ENCODE data around the gene TJAP1. TPM values are rescaled to one million over a fixed set of nuclear protein-coding genes. Genes with fewer than 3 reads are reported as not detected.

Gene TJAP1, protein sequence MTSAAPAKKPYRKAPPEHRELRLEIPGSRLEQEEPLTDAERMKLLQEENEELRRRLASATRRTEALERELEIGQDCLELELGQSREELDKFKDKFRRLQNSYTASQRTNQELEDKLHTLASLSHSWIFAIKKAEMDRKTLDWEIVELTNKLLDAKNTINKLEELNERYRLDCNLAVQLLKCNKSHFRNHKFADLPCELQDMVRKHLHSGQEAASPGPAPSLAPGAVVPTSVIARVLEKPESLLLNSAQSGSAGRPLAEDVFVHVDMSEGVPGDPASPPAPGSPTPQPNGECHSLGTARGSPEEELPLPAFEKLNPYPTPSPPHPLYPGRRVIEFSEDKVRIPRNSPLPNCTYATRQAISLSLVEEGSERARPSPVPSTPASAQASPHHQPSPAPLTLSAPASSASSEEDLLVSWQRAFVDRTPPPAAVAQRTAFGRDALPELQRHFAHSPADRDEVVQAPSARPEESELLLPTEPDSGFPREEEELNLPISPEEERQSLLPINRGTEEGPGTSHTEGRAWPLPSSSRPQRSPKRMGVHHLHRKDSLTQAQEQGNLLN
- 7.4 and 8.9 TPM in 2 replicates for total RNA-seq
- polyA plus RNA-seq, result 18.9 and 22.9 TPM in 2 replicates
- polyA plus RNA-seq (2012), result 15.6 and 21.0 TPM in 2 replicates
- 12.6 and 22.3 TPM in 2 replicates for polyA minus RNA-seq (ENCODE audit: low replicate concordance)

DNA sequence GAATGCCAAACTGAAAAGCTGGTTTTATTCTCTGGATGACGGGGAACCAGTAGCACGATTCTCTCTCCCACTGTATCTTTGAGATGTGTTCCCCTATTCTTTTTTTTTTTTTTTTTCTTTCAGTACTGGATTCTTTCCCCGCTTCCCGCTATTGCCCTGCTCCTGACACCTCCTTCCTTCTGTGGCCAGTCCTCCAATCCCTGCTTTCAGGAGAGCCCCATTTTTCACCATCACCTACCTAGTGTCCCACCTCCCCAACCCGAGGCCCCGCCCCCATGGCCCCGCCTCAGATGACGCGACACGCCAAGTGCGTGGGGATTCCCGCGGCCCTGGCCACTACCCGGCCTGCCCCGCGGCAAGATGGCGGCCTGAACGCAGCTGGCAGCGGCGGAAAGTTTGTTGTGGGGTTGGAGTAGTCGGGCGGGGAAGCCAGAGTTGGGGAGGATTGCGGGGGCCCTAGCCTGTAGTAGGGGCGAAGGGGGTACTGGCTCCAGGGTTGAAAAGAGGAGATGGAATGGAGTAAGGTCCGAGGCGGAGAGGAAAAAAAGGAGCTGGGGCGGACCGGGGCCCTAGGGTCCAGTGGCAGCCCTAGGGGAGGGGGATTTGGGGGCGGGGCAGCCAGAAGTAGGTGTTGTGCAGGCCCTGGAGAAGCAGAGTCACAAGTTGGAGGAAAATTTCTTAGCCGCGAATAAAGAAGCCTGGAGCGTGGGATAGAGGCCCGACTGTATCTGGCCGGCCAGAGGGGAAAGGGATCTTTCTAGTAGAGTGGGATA lies at the start of gene TJAP1:
Gene TJAP1 (plus strand): TSS at position 336 of the 773 bp plus-strand sequence. CDS start 21,432 bp downstream, outside the sequence.
- DNase-seq (ENCODE audit: low read depth in 2 of 2), result peak; percentile 77 to 85
- H4K20me1 ChIP-seq (ENCODE audit: control insufficient read depth, extremely low read depth, insufficient read depth, low read length), result no peaks in the 10 kb centered on the region
- no peaks in the 10 kb centered on the region for H3K9me3 ChIP-seq (ENCODE audit: control insufficient read depth, insufficient read depth, low read depth, low read length)
- H3K4me2 ChIP-seq (ENCODE audit: extremely low read depth, insufficient read depth, low read length), result peak within 1 kb of the TSS; percentile 100
- peak within 1 kb of the TSS; percentile 79 for H2AFZ ChIP-seq (ENCODE audit: low read length)
- TF ChIP-seq, protein P1, sequence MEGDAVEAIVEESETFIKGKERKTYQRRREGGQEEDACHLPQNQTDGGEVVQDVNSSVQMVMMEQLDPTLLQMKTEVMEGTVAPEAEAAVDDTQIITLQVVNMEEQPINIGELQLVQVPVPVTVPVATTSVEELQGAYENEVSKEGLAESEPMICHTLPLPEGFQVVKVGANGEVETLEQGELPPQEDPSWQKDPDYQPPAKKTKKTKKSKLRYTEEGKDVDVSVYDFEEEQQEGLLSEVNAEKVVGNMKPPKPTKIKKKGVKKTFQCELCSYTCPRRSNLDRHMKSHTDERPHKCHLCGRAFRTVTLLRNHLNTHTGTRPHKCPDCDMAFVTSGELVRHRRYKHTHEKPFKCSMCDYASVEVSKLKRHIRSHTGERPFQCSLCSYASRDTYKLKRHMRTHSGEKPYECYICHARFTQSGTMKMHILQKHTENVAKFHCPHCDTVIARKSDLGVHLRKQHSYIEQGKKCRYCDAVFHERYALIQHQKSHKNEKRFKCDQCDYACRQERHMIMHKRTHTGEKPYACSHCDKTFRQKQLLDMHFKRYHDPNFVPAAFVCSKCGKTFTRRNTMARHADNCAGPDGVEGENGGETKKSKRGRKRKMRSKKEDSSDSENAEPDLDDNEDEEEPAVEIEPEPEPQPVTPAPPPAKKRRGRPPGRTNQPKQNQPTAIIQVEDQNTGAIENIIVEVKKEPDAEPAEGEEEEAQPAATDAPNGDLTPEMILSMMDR (conservative IDR thresholded peaks at IDR 0.05 in 1 of 2, IDR thresholded peaks at IDR 0.05 in 1 of 2; ENCODE audit: low read depth in 1 of 2, low read length in 2 of 2), result no peak
- TF ChIP-seq EZH2 (IDR thresholded peaks at IDR 0.05; ENCODE audit: low read length, missing control alignments), result no peak
- H3K79me2 ChIP-seq (ENCODE audit: control insufficient read depth, insufficient read depth, low read length), result peaks cover 23% of the 10 kb centered on the region
- H3K27ac ChIP-seq (ENCODE audit: insufficient read depth, low read length), result peak within 1 kb of the TSS; percentile 73
- H3K36me3 ChIP-seq (ENCODE audit: control insufficient read depth, insufficient read depth, low read length), result peaks cover 2% of the 10 kb centered on the region
- H3K4me3 ChIP-seq (replicated peaks in 1 of 4; ENCODE audit: control extremely low read depth in 1 of 4, insufficient read depth in 1 of 4, low read depth in 3 of 4, low read length in 4 of 4), result peak within 1 kb of the TSS; percentile 73 to 80 (median 76)
- H3K4me1 ChIP-seq (ENCODE audit: control insufficient read depth, extremely low read depth, insufficient read depth, low read length), result peaks cover 12% of the 10 kb centered on the region
- peak within 1 kb of the TSS; percentile 77 for H3K9ac ChIP-seq (ENCODE audit: insufficient read depth, low read length)
- no peaks in the 10 kb centered on the region for H3K27me3 ChIP-seq (ENCODE audit: control insufficient read depth, insufficient read depth, low read length)

DNA sequence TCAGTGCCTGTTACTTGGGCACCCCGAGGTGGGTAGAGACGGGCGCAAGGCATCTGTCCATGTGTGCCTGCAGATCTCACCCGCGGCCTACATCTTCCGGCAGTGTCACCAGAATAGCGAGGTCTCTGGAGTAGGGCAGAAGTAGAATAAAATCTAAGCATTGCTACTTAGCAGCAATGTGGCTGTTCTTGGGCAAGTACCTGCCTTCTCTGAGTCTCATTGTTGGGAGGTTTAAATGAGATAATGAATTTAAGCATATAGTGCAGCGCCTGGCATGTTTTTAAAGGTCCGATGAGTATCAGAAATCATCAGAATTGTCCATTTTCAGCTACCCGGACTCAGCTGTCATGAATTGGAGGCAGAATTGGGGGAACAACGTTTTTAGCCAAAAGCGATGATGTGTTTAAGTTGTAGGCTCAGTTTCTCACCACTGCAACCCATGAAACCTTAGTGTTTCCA lies 49.2 kb upstream of the TJAP1 start:
- Histone ChIP-seq H2AFZ (ENCODE audit: low read length) (peak overlapping the region; percentile 99), H3K27ac (ENCODE audit: insufficient read depth, low read length) (peak overlapping the region; percentile 86), H3K4me2 (ENCODE audit: extremely low read depth, insufficient read depth, low read length) (peak overlapping the region; percentile 57), H3K4me3 (replicated peaks in 1 of 4; ENCODE audit: control extremely low read depth in 1 of 4, insufficient read depth in 1 of 4, low read depth in 3 of 4, low read length in 4 of 4) (peak overlapping the region; percentile 93 to 99 (median 96)), H3K27me3 (ENCODE audit: control insufficient read depth, insufficient read depth, low read length) (no peaks in the 10 kb centered on the region), H3K79me2 (ENCODE audit: control insufficient read depth, insufficient read depth, low read length) (peaks cover 17% of the 10 kb centered on the region), H3K4me1 (ENCODE audit: control insufficient read depth, extremely low read depth, insufficient read depth, low read length) (peaks cover 3% of the 10 kb centered on the region), H3K36me3 (ENCODE audit: control insufficient read depth, insufficient read depth, low read length) (peaks cover 5% of the 10 kb centered on the region), H3K9ac (ENCODE audit: insufficient read depth, low read length) (peak overlapping the region; percentile 89), H3K9me3 (ENCODE audit: control insufficient read depth, insufficient read depth, low read depth, low read length) (no peaks in the 10 kb centered on the region), H4K20me1 (ENCODE audit: control insufficient read depth, extremely low read depth, insufficient read depth, low read length) (no peaks in the 10 kb centered on the region)
- TF ChIP-seq, protein P1 (conservative IDR thresholded peaks at IDR 0.05 in 1 of 2, IDR thresholded peaks at IDR 0.05 in 1 of 2; ENCODE audit: low read depth in 1 of 2, low read length in 2 of 2), result no peak
- TF ChIP-seq EZH2 (IDR thresholded peaks at IDR 0.05; ENCODE audit: low read length, missing control alignments), result no peak
- DNase-seq (ENCODE audit: low read depth in 2 of 2), result no peak

Measured in fibroblast of lung (primary cell).